NCI-H2227 (cell line): ENCODE results near the gene CHDH.

Experiments
- DNase-seq: peaks from one replicate; lab custom pipeline; 2025; ENCODE audit not compliant: unreplicated experiment; lab: John Stamatoyannopoulos, UW

Gene CHDH

DNA sequence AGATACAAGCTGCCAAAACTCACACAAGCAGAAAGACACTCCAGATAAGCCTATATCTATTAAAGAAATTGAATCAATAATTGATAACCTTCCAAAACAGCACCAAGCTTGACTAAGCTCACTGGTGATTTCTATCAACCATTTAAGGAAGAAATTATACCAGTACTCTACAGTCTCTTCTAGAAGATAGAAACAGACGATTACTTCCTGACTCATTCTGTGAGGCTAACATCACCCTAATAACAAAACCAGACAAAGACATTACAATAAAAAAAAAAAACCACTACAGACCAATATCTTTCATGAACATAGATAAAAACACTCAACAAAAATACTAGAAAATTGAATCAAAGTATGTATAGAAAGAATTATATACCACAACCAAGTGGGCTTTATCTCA is 20.2 kb downstream of the CHDH start:
- no peak for DNase-seq

DNA sequence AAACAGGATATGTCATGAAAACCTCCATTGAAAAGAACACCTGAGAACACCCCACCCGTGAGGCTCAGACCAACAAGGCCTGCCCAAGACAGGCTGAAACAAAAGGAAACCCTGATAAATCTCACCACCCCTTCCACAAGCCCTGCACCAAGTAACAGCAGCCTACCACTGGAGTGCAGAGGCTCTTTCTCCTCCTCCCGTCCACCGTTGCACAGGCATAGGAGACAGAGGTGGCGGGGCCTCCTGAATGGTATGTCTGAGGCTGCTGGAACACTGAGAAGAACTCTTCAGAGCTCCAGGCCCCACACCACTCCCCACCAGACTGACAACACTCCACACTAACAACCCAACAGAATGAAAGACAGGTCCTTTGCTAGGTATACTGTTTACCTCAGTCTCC is 21.4 kb downstream of the CHDH start:
- DNase-seq, result no peak

DNA sequence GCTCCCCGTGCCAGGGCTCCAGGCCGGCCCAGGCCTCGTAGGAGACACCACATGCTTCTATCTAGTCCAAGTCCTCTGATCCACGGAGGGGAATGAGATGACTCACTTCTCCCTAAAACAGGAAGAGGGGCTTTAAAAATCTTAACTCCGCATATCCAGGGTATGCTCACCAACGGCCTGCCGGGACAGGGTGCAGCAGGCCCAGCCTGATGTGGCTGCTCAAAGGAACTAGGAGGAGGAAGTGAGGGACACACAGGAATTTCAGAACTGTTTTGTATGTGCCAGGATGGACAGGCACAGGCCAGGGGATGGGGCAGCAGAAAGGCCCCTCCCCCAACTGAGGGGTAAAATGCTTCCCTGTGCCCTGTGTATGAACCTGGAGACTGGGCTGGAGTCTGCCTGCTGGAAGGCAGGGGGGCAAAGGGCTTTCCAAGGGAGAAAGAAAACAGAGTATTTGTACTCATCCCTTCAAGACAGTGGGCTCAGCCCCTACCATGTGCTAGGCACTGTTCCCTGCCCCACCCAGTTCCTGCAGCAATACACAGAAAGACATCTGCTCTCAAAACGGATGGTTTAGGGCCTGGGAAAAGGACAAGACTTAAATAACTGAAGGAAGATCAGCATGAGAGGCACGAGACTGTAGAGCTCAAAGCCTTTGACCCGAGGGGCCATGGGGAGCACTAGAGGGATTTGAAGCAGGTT is 22.1 kb downstream of the CHDH start:
- no peak for DNase-seq

DNA sequence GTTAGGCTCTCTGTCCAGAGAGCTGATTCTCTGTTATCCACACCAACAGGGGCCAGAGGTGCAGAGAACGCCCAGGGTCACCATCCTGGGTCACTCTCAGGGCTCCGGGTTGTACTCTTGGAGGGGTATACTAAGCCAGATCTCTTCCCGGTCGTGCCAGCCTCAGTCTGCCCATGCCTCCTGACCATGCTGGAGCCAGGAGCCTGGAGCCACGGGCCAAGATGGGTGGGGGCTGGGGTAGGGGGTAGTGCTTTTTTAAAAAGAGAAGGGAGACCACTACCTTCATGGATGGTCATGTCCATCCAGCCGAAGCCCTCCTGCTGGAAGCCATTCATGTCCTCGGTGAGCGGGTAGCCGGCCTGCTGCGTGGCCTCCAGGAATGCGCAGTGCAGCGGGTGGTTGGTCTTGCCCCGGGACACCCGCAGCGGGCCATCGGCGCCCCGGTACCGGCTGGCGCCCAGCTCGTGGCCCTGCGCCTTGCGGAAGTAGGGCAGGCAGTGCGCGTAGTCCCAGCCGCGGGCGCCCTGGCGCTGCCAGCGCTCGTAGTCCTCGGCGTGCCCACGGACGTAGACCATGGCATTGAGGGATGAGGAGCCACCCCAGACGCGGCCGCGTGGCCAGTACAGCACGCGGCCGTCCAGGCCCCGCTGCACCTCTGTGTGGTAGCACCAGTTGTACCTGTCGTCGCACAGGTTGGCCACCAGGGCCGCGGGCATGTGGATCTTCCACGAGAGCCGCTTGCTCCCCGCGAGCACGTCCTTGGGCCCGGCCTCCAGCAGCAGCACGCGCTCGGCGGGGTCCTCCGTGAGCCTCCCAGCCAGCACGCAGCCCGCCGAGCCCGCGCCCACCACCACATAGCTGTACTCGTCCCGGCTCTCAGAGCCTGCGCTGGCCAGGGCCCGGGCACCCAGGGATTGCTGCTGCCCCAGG is 22.9 kb downstream of the CHDH start:
- DNase-seq, result no peak

DNA sequence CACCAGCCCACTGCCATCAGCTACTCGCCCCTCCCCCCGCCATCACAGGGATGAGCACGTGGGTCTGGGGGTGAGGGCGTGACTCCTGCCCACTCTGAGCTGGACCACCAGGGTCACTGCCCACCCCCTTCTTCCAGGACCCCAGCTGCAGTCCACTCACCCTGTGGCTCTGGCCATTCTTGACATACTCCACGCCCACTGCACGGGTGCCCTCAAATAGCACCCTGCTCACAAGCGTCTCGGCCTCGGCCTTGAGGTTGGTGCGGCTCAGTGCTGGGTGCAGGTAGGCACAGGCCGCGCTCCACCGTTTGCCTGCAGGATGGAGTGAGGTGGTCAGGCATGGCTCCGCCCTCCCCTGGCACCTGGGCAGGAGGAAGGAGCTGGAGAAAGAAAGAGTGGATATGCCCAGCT is 23.9 kb downstream of the CHDH start:
- no peak for DNase-seq

DNA sequence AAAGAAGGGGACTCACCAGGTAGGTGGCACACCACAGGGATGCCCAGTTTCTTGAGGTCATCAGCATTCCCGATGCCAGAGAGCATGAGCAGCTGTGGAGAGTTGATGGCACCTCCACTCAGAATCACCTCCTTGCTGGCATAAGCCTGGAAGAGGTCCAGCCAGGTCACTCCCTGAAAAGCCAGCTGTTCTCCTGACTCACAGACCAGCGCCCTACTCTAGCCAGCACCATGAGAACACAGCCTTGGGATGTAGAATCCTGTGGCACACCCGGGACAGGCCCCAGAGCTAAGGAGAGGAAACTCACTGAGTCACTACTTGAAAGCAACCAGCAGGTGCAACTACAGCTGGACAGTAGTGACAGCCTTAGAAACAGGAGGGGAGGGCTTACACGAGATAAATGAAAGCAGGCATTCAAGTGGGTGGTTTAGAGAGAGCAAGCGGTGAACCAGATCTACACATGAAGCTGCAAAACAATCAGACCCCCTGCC is 24.5 kb downstream of the CHDH start:
- DNase-seq, result no peak

DNA sequence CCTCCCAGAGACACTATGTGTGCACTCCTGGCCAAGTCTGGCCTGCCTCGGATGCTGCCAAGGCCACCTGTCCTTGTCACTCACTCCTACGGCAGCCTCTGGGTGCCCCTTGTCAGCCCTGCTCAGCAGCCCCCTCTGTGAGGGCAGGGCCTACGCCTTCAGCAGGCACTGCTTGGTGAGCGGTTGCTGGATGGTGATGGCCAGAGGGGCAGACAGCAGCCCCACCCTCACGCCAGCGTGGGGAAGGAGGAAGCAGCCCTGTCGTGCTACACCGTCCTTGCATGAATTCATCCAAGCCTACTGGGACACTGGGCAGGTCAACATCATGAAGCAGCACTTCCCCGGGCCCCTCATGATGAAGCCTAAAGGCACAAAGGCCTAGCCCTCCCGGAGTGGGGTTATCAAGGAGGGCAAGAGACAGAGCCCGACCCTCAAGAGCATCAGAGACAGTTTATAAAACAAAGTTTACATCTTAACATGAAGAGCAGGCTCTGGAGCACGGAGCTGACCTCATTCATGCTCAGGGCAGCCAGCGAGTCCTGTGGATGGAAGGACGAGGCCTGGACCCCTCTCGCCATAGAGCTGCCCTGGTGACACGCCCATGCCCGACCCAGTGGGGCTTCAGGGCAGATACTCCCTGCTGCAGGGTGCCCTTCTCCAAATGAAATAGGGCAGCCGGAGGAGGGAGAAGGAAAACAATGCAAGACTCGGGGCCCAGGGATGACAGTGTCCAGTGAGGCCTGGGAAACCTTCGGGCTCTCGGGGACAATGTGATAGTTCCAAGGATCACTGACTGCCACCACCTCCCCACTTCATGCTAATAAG is 25.3 kb downstream of the CHDH start:
- DNase-seq, result no peak

DNA sequence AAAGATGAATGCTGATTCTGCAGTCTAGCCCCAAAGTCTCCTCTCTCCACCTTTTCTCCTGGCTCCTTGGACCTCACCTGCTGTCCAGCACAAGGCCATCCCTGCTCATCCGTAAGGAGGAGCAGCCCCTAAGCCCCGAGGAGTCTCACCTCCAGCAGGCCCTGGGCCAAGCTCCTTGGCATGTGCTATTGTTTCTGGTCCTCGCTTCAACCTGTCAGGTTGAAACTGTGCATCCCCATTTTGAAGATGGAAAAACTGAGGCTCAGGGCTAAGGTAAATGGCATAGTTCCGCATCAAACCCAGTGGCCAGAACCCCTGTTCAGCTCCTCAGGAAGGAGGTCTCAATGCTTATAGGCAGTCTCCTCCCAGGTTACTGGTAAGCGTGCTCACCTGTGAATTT is 26.1 kb downstream of the CHDH start:
- no peak for DNase-seq

DNA sequence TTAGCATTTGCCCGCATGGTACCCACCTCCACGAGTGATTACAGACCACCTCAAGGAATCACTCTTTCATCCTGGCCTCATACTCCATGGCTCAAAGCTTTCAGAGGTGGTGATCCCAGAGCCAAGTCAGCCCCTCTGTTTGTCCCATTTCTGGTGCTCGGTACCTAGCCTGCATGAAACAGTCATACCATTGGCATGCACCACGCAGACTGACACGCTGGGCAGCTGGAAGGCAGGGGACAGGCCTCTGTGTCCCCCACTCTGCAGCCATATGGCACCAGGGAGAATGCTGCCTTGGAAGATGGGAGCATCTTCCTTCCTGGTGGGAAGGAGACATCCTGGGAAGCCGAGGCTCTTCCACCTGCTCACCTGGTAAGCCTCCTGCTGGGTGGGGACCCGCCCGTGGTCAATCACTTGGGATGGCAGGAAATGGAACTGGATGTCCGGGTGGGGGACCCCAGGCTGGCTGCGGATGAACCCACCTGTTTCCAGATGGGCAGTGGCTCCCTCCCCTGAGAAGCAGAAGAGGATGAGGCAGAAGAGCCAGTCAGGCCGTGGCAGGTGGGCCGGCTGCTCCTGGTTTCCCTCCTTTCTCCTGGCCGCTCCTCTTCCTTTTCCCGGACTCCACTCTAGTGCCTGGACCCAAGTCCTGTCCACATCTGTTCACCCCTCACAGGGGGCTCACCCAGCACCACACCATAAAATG is 26.9 kb downstream of the CHDH start:
- no peak for DNase-seq

DNA sequence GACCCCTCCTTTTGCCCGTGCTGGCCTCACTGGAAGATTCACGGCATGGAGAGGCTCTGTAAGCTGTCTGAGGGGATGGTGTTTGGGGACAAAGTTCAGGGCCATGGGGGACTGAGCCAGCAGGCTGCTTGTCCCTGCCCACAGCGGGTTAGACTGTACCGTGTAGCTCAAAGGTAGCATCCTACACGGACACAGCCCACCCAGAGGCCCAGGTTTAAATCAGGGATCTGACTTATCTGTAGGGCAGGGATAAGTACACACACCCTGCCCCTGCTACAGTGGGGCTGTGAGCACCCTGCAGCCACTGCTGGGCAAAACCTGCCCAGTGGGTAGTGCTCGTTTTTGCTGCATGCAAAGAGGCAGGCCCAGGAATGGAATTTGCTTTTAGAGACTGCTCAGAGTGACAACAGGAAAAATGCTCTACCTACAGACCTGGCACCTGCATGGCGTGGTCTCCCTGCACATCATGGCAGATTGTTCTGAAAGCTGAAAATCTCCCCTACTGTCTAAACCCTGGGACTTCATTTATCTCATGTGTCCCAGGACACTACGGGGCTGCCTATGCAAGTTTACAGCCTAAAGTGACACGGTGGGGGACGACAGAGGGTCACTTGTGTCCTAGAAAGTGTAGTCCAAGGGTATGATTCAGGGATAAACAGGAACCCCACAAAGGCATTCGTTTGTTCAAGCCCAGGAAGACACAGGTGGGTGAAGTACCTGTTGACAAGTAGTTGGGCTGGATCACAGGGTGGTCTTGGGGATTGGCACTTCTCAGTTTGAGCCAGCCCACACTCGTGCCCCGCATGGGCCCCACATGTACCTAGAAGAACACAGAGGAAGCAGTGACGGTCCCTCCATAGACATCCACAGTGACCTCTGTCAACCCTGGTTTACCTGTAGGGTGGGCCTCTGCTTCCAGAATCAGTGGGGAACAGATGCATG is 27.7 kb downstream of the CHDH start:
- no peak for DNase-seq

DNA sequence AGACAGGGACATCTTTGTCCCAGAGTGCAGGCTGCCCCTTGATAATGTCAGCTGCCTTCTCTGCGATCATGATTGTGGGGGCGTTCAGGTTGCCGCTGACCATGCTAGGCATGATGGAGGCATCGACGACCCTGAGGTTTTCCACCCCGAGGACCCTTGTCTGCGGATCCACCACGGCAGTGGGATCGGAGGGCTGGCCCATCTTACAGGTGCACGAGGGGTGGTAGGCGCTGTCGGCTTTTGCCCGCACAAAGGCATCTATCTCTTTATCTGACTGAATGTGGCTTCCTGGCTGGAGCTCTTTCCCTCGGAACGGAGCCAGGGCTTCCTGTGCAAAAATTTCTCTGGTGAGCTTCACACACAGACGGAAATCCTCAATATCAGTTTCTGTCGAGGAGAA is 28.4 kb downstream of the CHDH start:
- no peak for DNase-seq

DNA sequence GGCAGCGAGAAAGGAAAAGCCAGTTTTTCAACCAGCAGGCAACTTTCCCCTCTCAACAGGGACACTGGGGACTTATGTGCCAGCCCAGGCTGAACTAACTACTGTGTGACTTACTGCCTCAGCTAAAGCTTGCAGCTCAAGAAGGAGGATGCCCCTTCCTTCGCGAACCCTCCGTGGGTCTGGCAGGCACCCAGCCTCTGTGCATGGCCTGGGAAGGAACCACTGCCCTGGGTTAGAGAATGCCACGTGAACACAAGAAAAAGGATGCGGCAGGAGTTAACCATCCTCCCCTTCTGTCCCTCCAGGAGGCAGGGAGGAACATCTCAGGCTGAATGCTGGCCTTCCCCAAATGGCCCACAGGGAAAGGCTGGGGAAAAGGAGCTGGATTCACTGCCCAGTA is 29.0 kb downstream of the CHDH start:
- DNase-seq, result no peak

DNA sequence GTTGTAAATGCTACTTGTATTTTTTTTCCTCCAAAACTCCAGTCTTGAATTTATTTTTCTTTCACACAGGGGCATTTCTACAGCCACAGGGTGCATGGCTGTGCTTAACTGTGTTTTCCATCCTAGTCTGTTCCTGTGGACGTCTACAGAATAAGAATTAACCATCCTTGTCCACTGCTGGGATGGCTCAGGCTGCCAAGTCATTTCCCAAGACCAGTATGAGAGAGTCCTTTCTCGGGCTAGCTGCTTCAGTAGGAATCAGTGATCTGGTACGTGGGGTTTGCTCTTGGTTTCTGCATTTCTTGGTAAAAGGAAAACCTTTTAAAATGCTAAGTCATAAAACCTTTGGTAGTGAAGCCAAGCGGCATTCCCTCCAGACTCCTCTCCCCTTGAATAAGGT is 29.8 kb downstream of the CHDH start:
- no peak for DNase-seq

DNA sequence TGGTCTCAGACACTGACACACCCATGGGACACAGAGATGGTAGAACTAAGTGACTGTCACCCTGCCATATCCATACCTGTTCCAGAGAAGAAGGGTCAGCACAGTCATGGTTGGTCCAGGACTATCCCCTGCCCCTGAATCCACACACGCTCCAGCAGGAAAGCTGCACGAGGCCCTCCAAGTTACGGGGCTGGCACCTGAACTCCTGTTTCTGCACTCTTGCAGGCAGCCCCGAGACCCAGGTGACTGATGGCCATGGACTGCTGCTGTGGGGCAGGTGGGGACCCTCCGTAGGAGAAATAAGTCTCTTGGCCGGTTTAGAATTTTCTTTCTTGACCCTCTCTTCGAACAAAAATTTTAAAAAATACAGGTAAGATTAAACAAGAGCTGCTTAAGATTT is 30.6 kb downstream of the CHDH start:
- DNase-seq, result no peak

DNA sequence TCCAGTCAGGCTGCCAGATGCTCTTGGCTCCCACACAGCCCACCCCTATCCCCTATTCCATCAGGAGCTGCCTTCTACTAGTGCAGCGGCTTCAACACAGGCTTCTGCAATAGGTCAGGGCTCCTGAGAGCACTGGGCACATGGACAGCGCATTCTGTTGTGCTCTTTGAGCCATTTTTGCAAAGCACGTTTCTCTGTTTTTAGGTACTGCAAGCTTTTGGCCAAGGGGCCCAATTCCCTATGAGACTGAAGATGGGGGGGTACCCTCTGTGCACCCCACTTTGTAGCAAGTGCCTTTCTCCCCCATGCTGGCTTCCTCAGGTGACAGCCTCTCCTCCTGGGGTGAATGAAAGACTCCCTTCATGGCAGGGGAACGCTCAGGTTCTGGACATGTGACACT is 31.2 kb downstream of the CHDH start:
- DNase-seq, result no peak

DNA sequence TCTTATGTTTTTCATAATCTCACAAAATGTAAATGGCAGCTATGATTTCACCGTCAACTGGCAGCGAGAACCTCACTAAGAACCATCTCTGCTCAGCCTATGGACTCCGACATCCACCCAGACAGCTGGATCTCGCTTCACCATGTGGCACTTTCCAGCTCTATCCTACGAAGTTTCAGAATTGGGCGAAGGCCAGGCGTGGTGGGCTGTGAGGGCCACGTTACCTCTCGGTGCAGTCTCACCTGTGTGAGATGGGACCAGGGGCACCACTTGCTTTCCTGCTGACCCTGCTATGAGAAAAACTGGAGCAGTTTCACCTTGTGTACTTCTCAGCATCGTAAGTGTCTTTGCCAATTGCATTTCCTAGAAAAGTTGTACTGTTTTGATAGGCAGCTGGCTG is 32.3 kb downstream of the CHDH start:
- DNase-seq, result no peak

DNA sequence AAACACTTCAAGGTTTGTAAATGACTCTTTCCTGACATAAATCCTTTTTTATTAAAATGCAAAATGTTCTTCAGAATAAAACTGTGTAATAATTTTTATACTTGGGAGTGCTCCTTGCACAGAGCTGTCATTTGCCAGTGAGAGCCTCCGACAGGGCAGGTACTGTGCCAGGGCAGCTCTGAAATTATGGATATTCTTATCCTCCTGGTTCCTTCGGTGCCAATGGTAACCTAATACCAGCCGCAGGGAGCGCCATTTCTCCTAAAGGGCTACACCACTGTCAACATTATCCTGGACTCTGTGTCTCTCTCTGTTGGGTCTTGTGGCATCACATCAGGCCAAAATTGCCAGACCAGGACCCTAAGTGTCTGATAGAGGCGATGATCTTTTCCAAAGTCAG is 33.0 kb downstream of the CHDH start:
- no peak for DNase-seq

DNA sequence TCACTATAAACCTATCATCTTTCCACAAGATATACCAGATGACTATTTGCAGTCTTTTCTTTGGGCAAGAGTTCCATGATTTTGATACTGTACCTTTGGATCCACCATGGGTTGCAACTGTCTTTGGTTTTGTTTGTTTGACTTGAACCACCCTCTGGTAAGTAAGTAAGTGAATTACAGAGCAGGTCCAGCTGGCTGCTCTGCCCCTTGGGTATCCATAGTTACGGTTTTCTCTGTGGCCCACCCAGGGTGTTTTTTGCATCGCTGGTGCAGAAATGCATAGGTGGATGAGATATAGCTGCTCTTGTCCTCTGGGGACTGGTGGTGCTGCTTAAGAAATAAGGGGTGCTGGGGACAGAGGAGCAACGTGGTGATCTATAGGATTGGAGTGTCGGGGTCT is 33.8 kb downstream of the CHDH start:
- peak; percentile 5 for DNase-seq

DNA sequence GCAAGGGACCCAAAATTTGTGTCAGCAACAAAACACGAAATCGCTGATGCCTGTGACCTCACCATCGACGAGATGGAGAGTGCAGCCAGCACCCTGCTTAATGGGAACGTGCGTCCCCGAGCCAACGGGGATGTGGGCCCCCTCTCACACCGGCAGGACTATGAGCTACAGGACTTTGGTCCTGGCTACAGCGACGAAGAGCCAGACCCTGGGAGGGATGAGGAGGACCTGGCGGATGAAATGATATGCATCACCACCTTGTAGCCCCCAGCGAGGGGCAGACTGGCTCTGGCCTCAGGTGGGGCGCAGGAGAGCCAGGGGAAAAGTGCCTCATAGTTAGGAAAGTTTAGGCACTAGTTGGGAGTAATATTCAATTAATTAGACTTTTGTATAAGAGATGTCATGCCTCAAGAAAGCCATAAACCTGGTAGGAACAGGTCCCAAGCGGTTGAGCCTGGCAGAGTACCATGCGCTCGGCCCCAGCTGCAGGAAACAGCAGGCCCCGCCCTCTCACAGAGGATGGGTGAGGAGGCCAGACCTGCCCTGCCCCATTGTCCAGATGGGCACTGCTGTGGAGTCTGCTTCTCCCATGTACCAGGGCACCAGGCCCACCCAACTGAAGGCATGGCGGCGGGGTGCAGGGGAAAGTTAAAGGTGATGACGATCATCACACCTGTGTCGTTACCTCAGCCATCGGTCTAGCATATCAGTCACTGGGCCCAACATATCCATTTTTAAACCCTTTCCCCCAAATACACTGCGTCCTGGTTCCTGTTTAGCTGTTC is 34.9 kb downstream of the CHDH start:
- no peak for DNase-seq
